Muscle of leg (tissue), 11 donors: Measurements from ENCODE around the gene RAP1A. TPM values are rescaled to one million over a fixed set of nuclear protein-coding genes. Genes with fewer than 3 reads are reported as not detected.

Source experiments
- DNase-seq: peaks from one replicate; pipeline ENCODE4 v3.0.0; 2013
- H3K27ac ChIP-seq: one replicate; pipeline ENCODE4 v1.5.1; 2013; ENCODE audit warnings: mild to moderate bottlenecking, low read length, control low read depth
- H3K27me3 ChIP-seq: one replicate; pipeline ENCODE4 v1.6.1; 2013; ENCODE audit warnings: low read length; ENCODE audit not compliant: control insufficient read depth, insufficient read depth
- H3K36me3 ChIP-seq: one replicate; pipeline ENCODE4 v1.6.1; 2013; ENCODE audit warnings: low read length; ENCODE audit not compliant: control insufficient read depth, insufficient read depth
- H3K4me1 ChIP-seq: one replicate; pipeline ENCODE4 v1.6.1; 2013; ENCODE audit warnings: low read length; ENCODE audit not compliant: control insufficient read depth, insufficient read depth
- H3K4me3 ChIP-seq: one replicate; pipeline ENCODE4 v1.5.1; 2013; ENCODE audit warnings: low read length, control low read depth
- H3K9me3 ChIP-seq: replicated peaks from 2 replicates; pipeline ENCODE4 v1.6.1; 2013; ENCODE audit warnings: low read depth, low read length; ENCODE audit not compliant: control insufficient read depth
- WGBS: methylation state at CpG from one replicate; pipeline ENCODE4 v1.1.5; 2013; ENCODE audit warnings: missing lambda C conversion rate; ENCODE audit not compliant: insufficient coverage; 5-methylcytosine and 5-hydroxymethylcytosine counted together
- polyA plus RNA-seq, 8 donors: library from polyadenylated mRNA; unstranded; fragments of 120-200 nt; gene quantifications; one replicate each; pipeline versions ENCODE4 v1.2.1 to v1.2.3, GENCODE V29; 2013; ENCODE audit warnings: inconsistent platforms in 1 of 8, low replicate concordance in 1 of 8; ENCODE audit not compliant: insufficient read length in 8 of 8, insufficient read depth in 1 of 8
- total RNA-seq: library from RNA; stranded (reverse); fragments of 120-200 nt; gene quantifications from one replicate; pipeline ENCODE4 v1.2.4, GENCODE V29; 2013

The RAP1A gene
- total and polyA plus RNA-seq, 9 donors: 19.6 to 59.3 (median 49.3) TPM

- H3K27ac ChIP-seq: no peak overlapping the region
- WGBS: no CpG with 5 or more reads among the region's 2 CpGs
- H3K4me1 ChIP-seq: no peaks in the 10 kb centered on the region
- no peak overlapping the region for H3K4me3 ChIP-seq
- DNase-seq: no peak
- peaks cover 3% of the 10 kb centered on the region for H3K36me3 ChIP-seq
- peaks cover 3% of the 10 kb centered on the region for H3K9me3 ChIP-seq
- H3K27me3 ChIP-seq: no peaks in the 10 kb centered on the region
These were observed 23.5 kb downstream of the RAP1A start for GRCh38 chr1:111643097-111643496.

GRCh38 chr1:111643696-111644095, 24.1 kb downstream of the RAP1A start:
- Histone ChIP-seq H3K9me3 (peaks cover 3% of the 10 kb centered on the region), H3K4me1 (no peaks in the 10 kb centered on the region), H3K4me3 (no peak overlapping the region), H3K27ac (no peak overlapping the region), H3K27me3 (no peaks in the 10 kb centered on the region), H3K36me3 (peaks cover 3% of the 10 kb centered on the region)
- DNase-seq: no peak
- 100% methylated on average over 1 of the region's 3 CpGs for WGBS

- peaks cover 3% of the 10 kb centered on the region for H3K9me3 ChIP-seq
- WGBS: no CpG with 5 or more reads among the region's 1 CpG
- no peak for DNase-seq
- no peak overlapping the region for H3K4me3 ChIP-seq
- H3K36me3 ChIP-seq: peaks cover 3% of the 10 kb centered on the region
- no peak overlapping the region for H3K27ac ChIP-seq
- H3K4me1 ChIP-seq: no peaks in the 10 kb centered on the region
- no peaks in the 10 kb centered on the region for H3K27me3 ChIP-seq
These were observed 24.9 kb downstream of the RAP1A start for GRCh38 chr1:111644506-111644905.

- no peak for DNase-seq
- H3K4me1 ChIP-seq: no peaks in the 10 kb centered on the region
- H3K9me3 ChIP-seq: peaks cover 3% of the 10 kb centered on the region
- WGBS: no CpG with 5 or more reads among the region's 1 CpG
- no peak overlapping the region for H3K4me3 ChIP-seq
- H3K27ac ChIP-seq: no peak overlapping the region
- peaks cover 3% of the 10 kb centered on the region for H3K36me3 ChIP-seq
- H3K27me3 ChIP-seq: no peaks in the 10 kb centered on the region
These were observed 28.1 kb downstream of the RAP1A start for GRCh38 chr1:111647736-111648135.

DNA sequence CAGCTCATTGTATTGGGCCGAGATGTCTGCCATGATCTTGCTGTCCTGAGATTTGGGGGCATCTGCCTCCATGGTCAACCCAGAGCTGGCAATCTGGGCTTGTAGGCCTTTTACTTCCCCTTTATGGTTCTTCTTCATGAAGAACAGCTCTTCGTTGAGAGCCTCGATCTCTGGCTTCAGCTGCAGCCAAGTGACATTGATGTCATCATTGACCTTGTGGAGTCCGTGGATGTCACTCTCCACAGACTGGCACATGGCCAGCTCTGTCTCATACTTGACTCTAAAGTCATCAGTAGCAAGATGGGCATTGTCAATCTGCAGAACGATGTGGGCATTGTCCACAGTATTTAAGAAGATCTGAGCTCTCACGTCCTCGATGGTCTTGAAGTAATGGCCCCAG, 29.2 kb downstream of the RAP1A start:
- H3K36me3 ChIP-seq: peaks cover under 1% of the 10 kb centered on the region
- H3K27me3 ChIP-seq: no peaks in the 10 kb centered on the region
- H3K4me1 ChIP-seq: no peaks in the 10 kb centered on the region
- no peak overlapping the region for H3K27ac ChIP-seq
- H3K4me3 ChIP-seq: no peak overlapping the region
- 94% methylated on average over 7 of the region's 7 CpGs for WGBS
- H3K9me3 ChIP-seq: peaks cover under 1% of the 10 kb centered on the region
- no peak for DNase-seq

DNA sequence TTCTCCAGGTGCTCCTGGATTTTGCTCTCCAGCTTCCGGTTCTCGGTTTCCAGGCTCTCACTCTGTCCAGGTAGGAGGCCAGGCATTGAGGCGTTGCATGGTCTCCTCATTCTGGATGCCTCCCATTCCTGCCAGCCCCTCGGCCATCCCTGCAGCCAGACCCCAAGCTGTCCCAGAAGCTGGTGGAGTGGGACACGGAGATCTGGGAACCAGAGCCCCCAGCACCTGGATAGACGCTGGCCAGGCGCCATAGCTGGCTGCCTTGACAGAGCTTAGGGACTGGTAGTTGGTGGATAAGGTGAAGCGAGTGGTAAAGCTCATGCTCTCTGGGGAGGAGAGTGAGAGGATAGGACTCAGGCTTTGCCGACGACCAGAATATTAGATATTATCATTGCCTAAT, 29.6 kb downstream of the RAP1A start:
- Histone ChIP-seq H3K4me3 (no peak overlapping the region), H3K27me3 (no peaks in the 10 kb centered on the region), H3K36me3 (no peaks in the 10 kb centered on the region), H3K27ac (no peak overlapping the region), H3K4me1 (no peaks in the 10 kb centered on the region), H3K9me3 (no peaks in the 10 kb centered on the region)
- 87% methylated on average over 6 of the region's 10 CpGs for WGBS
- no peak for DNase-seq

- H3K36me3 ChIP-seq: no peaks in the 10 kb centered on the region
- DNase-seq: no peak
- H3K9me3 ChIP-seq: no peaks in the 10 kb centered on the region
- no peaks in the 10 kb centered on the region for H3K4me1 ChIP-seq
- H3K4me3 ChIP-seq: no peak overlapping the region
- no CpG with 5 or more reads among the region's 1 CpG for WGBS
- no peak overlapping the region for H3K27ac ChIP-seq
- H3K27me3 ChIP-seq: no peaks in the 10 kb centered on the region
These were observed 30.1 kb downstream of the RAP1A start for GRCh38 chr1:111649648-111650047.

GRCh38 chr1:111653709-111654108, 34.1 kb downstream of the RAP1A start:
- no peaks in the 10 kb centered on the region for H3K27me3 ChIP-seq
- no peaks in the 10 kb centered on the region for H3K9me3 ChIP-seq
- DNase-seq: no peak
- no peaks in the 10 kb centered on the region for H3K4me1 ChIP-seq
- WGBS: 83% methylated on average over 1 of the region's 1 CpG
- no peak overlapping the region for H3K4me3 ChIP-seq
- H3K27ac ChIP-seq: no peak overlapping the region
- H3K36me3 ChIP-seq: no peaks in the 10 kb centered on the region

DNA sequence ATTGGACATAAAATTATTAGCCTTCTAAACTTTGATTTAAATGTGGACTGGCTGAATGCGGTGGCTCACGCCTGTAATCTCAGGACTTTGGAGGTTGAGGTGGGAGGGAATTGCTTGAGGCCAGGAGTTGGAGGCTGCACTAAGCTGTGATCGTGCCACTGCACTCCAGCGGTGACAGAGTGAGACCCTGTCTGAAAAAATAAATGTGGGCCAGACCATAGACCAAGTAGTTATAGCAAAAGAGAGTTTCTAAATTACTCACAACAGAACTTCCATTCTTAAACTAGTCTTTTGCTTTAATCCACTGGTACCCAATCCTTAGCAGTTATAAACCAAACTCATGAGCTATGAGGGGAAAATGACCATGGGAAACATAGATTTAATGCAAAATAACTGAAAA, 35.2 kb downstream of the RAP1A start:
- Histone ChIP-seq H3K4me3 (no peak overlapping the region), H3K36me3 (no peaks in the 10 kb centered on the region), H3K9me3 (no peaks in the 10 kb centered on the region), H3K27me3 (no peaks in the 10 kb centered on the region), H3K4me1 (no peaks in the 10 kb centered on the region), H3K27ac (no peak overlapping the region)
- WGBS: 20% methylated on average over 1 of the region's 4 CpGs
- no peak for DNase-seq

DNA sequence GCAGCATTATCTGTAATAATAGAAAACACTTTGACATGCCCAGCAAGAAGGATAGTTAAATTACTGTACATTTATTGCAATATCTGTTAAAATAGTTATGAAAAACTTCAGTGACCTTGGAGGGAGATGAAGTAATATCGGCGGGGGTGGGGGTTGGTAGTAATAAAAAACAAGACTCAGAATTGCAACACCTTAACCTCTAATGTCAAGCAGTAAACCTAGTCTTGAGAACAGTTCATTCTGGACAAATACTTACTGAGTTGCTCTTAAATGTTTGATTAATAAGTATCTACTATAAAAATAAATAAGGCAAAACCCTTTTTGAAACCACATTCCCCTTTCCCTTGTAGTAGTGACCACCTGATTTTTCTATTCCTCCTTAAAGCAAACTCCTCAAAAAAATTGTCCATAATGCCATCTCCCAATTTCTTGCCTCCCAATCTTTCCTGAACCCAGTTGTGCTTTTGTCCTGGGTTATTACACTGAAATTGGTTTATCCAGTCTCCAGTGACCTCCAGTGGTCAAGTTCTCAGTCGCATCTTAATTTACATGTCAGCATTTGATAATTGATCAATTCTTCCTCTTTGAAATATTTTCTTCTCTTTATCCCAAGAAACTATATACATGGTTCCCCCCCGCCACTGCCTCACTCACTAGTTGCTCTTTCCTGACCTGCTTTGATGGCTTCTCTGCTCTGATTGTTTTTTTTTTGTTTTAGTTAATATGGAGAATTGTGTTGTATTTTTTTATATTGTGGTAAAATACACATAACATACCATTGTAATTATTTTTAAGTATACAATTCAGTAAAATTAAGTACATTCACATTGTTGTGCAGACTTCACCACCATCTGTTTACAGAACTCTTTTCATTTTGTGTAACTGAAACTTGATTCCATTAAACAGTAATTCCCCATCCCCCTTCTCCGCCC, 36.8 kb downstream of the RAP1A start:
- H3K4me1 ChIP-seq: no peaks in the 10 kb centered on the region
- H3K27ac ChIP-seq: no peak overlapping the region
- no peaks in the 10 kb centered on the region for H3K9me3 ChIP-seq
- no peaks in the 10 kb centered on the region for H3K27me3 ChIP-seq
- WGBS: 43% methylated on average over 1 of the region's 5 CpGs
- no peaks in the 10 kb centered on the region for H3K36me3 ChIP-seq
- peak; percentile 68 for DNase-seq
- no peak overlapping the region for H3K4me3 ChIP-seq
